GM04504 (cell line): ENCODE results near the gene NR5A2.
A peak's percentile ranks its signal among the peaks of the same experiment; 100 is the strongest.

Source experiments
- DNase-seq: peaks from one replicate; pipeline ENCODE4 v3.0.0-alpha.2; 2012; ENCODE audit warnings: low read depth

NR5A2 gene

GRCh38 chr1:200128081-200128480 is 100.6 kb downstream of the NR5A2 start:
- DNase-seq = no peak

- no peak for DNase-seq
Measured at GRCh38 chr1:200128944-200129879, 101.7 kb downstream of the NR5A2 start.

GRCh38 chr1:200130552-200130951 is 103.0 kb downstream of the NR5A2 start:
- no peak for DNase-seq

GRCh38 chr1:200131551-200132125 is 104.1 kb downstream of the NR5A2 start:
- DNase-seq = no peak

- DNase-seq = no peak
Measured at GRCh38 chr1:200133123-200133522, 105.6 kb downstream of the NR5A2 start.

- no peak for DNase-seq
Measured at GRCh38 chr1:200134116-200134515, 106.6 kb downstream of the NR5A2 start.

GRCh38 chr1:200136384-200136783 is 108.9 kb downstream of the NR5A2 start:
- no peak for DNase-seq

- DNase-seq = peak; percentile 35
Measured at GRCh38 chr1:200139661-200140250, 112.2 kb downstream of the NR5A2 start.

GRCh38 chr1:200143347-200143746 is 115.8 kb downstream of the NR5A2 start:
- no peak for DNase-seq

- no peak for DNase-seq
Measured at GRCh38 chr1:200146100-200146499, 118.6 kb downstream of the NR5A2 start.

GRCh38 chr1:200147094-200147493 is 119.6 kb downstream of the NR5A2 start:
- DNase-seq = no peak

GRCh38 chr1:200147742-200148141 is 120.2 kb downstream of the NR5A2 start:
- no peak for DNase-seq

GRCh38 chr1:200150006-200150405 is 122.5 kb downstream of the NR5A2 start:
- no peak for DNase-seq

GRCh38 chr1:200150721-200151120 is 123.2 kb downstream of the NR5A2 start:
- peak; percentile 27 for DNase-seq

- DNase-seq = no peak
Measured at GRCh38 chr1:200152336-200152735, 124.8 kb downstream of the NR5A2 start.

- no peak for DNase-seq
Measured at GRCh38 chr1:200153277-200154055, 126.0 kb downstream of the NR5A2 start.

- no peak for DNase-seq
Measured at GRCh38 chr1:200154069-200154767, 126.7 kb downstream of the NR5A2 start.

- DNase-seq = no peak
Measured at GRCh38 chr1:200157715-200158114, 130.2 kb downstream of the NR5A2 start.

GRCh38 chr1:200161801-200162200 is 134.3 kb downstream of the NR5A2 start:
- no peak for DNase-seq

GRCh38 chr1:200162258-200162657 is 134.7 kb downstream of the NR5A2 start:
- no peak for DNase-seq

- no peak for DNase-seq
Measured at GRCh38 chr1:200162877-200163276, 135.4 kb downstream of the NR5A2 start.

GRCh38 chr1:200163911-200164310 is 136.4 kb downstream of the NR5A2 start:
- DNase-seq = no peak
